Renal cortical epithelial cell (primary cell): ENCODE measurements around the gene SCUBE3. TPM values are rescaled to one million over a fixed set of nuclear protein-coding genes. Genes with fewer than 3 reads are reported as not detected.
A peak's percentile ranks its signal among the peaks of the same experiment; 100 is the strongest.

Source experiments
- DNase-seq: peaks from one replicate; pipeline ENCODE4 v3.0.0-alpha.2; 2011; ENCODE audit warnings: low read depth
- total RNA-seq: library from RNA; depleted of rRNA; stranded (reverse); fragments of >200 nt; gene quantifications from 2 replicates; pipeline ENCODE4 v1.2.3, GENCODE V29; 2014

The SCUBE3 gene
- 0.15 and 0.17 TPM in 2 replicates for total RNA-seq

GRCh38 chr6:35213824-35214756, at the start of gene SCUBE3:
SCUBE3 (plus strand) TSS chr6:35213956; CDS start chr6:35214419, 463 bp downstream.
- no peak for DNase-seq

GRCh38 chr6:35164277-35164676, 49.5 kb upstream of the SCUBE3 start:
- DNase-seq: no peak

DNA sequence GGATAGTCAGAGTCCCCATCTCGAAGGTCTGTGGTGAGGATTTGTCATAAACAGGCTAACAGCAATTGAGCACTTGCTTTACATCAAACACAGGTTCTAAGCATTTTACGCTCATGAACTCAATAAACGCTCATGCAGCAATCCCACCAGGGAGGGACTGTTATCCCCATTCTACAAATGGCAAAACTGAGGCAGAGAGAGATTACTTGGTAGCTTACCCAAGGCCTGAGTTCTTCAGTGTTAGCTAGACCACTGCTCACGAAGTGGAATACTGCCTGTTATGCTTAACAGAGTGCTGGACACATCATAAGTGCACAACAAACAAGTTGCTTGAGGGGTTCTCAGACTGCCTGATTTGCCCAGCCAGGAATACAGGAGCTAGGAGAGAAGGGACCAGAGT, 48.9 kb upstream of the SCUBE3 start:
- DNase-seq: no peak

DNA sequence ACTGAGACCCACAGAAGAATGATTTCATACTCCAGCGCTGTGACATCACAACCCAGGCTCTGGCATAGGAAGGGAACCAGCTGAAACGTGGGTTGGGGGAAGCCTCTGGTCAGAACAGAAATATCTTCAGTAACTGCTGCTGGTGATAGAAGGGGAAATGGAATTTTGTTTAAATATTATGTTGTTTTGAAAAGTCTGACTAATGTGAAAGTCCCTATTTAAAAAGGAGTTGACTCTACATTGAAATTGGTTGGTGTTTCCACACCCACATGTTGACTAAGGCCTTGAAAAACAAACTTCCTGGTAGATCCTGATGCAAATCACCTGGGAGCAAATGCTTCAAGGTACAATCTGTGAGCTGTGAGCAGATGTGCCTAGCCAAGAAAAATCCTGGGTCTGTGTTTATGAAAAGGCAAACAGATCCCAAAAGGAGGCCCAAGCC, 48.1 kb upstream of the SCUBE3 start:
- peak; percentile 94 for DNase-seq

DNA sequence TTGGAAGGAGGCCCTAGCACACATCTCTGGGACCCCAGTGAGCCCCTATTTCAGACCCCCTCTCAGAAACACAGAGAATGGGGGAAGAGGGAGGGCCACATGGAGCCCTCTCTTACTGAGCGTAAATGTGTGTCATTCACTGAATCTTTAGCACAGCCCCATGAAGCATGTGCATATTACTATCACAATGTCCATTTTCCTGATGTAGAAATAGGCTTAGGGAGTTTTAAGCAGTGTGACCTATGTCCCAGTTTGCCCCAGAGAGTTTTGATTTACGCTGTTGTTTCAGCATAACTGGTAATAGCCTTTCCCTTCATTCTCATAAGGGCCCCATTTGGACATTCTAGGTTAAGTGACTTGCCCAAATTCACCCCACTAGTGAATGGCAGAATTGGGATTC, 47.6 kb upstream of the SCUBE3 start:
- no peak for DNase-seq

DNA sequence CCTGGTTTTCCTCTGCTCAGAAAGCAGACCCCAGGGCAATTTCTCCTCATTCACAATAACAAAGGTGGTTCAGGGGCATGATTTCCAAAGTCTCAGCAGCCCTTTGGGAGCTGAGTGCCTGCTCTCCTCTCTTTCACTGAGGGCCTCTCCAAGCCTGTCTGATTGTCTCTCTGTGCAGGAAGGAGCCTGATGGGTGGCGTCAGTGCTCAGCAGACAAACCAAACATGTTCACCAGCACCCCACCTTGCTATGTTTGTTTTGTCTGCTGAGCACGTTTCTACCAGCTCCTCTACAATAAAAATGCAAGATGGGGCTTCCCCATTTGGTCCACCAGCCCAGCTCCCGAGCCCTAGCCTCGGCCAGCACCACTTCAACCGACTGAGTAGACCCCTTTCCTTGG, 47.2 kb upstream of the SCUBE3 start:
- DNase-seq: no peak

DNA sequence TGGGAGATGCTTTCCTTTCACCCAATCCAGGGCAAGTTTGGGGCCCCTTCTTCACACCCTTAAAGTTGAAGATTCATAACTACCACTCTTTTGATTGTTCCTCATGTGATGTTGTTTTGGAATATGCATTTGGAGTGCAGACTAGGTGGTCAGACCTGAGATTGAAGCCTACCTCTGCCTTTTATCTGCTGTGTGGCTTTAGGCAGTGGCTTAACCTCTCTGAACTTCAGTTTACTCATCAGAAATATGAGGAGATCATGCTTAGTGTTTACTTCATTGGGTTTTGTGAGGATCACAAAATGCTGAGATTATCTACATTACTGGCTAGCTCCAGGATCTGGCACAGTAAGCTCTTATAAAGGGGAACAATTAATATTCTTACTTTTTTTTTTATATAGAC, 46.3 kb upstream of the SCUBE3 start:
- no peak for DNase-seq

DNA sequence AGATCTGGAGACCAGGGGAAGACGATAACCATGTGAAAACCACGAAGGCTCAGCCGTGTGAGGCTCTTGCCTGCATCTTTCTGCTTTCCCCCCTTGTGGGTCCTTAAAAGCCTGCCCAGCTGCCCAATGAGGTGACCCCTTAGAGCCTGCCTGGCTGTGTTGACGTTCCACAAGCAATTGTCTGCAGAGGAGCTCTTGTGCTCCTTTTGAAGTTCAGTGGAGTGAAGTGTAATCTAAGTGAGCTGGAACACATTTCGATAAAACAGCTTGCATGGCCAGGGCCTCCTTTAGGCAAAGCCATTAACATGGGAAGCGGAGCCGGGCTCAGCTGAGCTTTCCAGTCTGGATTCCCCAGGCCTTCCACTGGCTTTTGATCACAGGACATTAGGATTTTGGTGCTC, 45.3 kb upstream of the SCUBE3 start:
- DNase-seq: no peak

DNA sequence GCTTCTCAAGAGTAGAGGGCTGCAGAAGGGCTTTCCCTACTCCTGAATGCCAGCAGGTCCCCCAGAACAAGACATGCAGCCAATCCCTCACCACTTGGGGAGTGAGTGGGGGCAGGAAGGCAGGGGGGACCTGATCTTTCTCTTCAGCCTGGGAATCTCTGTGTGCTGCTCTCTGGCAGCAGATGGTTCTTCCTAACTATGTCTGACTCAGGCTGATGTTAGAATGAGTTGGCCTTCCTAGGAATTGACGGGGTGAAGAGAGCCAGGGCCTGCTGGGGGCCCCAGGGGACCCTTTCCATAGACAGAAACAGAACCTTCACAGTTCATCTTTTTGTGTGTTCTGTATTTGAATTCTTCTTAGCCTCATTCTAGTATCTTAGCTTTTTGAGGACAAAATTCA, 43.6 kb upstream of the SCUBE3 start:
- DNase-seq: no peak

DNA sequence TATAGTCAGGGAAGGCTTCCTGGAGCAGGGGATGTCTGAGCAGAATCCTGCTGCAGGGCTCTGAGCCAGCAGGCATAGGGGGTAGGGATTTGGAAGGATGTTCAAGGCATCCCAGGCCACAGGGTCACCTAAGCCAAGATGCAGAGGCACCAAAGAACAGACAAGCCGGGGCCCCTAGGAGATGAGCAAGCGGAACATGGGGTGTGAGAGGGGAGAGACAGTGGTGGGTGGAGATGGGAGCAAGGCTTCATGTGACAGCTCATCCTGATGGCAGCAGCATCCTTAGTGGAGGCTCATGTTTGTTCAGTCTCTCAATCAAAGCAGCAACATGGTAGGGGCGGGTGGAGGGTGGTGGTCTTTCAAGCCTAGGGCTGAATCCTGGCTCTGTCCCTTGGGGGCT, 42.9 kb upstream of the SCUBE3 start:
- DNase-seq: no peak

DNA sequence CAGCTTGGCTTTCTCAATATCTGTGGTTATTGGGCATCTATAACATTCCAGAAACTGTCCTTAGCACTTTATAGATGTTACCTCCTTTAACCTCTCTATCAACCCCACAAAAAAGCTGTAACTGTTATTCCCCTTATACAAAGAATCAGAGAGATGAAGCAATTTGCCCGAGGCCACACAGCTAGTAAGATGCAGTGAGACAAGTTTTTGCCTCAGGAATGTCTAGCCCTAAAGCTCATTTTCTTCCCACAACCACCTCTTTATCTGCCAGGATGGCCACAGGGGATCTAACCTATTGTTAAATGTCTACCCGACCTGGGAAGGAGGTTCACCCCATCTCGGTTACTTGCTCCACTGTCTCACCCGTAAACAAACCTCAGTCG, 40.7 kb upstream of the SCUBE3 start:
- DNase-seq: no peak

GRCh38 chr6:35173427-35174087, 40.2 kb upstream of the SCUBE3 start:
- DNase-seq: no peak

GRCh38 chr6:35174088-35174434, 39.7 kb upstream of the SCUBE3 start:
- no peak for DNase-seq

- no peak for DNase-seq
Observed at GRCh38 chr6:35174501-35174900, 39.3 kb upstream of the SCUBE3 start.

- no peak for DNase-seq
Observed at GRCh38 chr6:35176301-35177024, 37.3 kb upstream of the SCUBE3 start.

DNA sequence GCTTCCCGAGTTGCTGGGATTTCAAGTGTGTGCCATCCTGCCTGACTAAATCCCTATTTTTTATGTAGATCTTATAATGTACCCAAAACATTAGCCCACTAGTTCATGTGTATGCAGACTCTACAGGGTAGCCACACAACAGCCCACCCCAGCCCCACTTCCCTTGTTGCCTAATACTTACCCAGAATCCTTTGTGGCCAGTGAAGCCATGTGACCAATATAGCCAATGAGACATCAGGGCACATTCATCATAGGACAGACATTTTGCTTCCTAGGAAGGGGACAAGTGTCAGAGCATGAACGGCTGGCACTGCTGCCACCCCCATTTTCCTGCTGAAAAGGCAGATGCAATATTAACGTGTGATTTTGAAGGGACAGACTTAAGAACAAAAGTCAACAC, 36.6 kb upstream of the SCUBE3 start:
- no peak for DNase-seq

DNA sequence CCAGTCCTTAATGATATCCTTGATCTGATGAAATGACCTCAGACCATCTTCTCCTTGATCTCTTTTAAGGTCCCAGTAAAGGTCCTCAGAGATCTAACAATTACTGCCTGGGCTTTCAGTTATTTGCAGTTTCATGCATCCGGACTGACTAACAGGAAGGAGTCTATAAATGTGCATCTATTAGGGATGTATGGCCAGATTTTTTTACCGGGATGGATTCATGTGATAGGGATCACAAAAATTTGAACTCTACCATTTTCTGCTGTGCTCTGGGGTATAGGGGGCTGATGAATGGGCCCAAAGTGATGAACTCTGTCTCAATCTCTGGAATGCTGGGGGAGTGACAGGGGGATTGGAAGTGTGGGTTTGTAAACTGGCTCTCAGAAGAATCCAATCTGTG, 36.2 kb upstream of the SCUBE3 start:
- no peak for DNase-seq

- DNase-seq: no peak
Observed at GRCh38 chr6:35178012-35178411, 35.7 kb upstream of the SCUBE3 start.

DNA sequence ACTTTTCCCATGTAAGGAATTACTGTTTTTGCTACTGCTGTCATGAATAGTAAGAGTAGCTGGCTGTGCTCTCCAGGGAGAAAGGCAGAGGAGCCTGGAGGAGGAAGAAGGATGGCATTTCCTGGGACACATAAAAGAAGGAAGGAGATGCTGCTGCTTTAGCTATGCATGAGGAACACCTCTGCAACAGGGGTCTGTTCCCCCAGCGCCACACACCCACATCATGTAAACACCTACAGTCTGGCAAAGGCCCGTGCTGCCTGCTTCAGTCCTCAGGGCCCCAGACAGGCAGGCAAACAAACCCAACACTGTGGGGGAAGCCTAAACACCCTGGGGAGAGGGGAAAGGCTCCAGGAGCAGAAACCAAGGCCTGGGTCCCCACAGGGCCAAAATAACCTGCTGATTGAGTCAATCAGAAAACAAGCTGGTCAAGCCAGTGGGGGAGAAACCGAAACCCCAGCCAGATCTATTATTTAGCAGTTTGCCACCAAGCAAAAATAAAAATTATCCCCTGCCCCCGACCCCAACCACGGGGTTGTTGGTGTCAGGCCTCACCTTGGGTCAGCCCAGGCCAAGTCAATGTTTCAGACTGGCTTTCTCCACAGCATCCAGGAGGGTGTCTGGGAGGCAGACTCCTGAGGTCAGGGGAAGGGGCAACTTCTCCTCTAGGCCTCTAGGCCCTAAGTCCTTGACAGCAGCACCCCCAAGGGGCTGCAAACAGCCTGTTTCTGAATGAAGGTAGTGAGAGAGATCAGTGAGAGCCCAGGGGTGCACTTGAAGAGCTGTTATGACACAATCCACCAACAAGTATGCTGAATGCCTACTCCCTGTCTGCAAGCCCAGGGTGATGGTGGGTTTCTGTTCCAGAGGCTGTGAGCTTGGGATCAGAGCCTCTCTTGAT, 34.6 kb upstream of the SCUBE3 start:
- DNase-seq: no peak

- no peak for DNase-seq
Observed at GRCh38 chr6:35179901-35180535, 33.7 kb upstream of the SCUBE3 start.

GRCh38 chr6:35181308-35181932, 32.3 kb upstream of the SCUBE3 start:
- peak; percentile 92 for DNase-seq
